HG03575 (cell line): ENCODE measurements around the gene ACACB.
"Not testable (repeated sequence)": the region's sequence is repeated elsewhere in the genome, so short reads cannot be mapped to it uniquely, and the experiment has no call there.

Experiments used
- ATAC-seq: cut with Tn5 transposase; IDR thresholded peaks from one replicate; pipeline ENCODE4 v1.9.1; 2021; ENCODE audit not compliant: unreplicated experiment, insufficient number of reproducible peaks, low FRiP score; ENCODE audit errors: extremely low read depth

Gene ACACB

DNA sequence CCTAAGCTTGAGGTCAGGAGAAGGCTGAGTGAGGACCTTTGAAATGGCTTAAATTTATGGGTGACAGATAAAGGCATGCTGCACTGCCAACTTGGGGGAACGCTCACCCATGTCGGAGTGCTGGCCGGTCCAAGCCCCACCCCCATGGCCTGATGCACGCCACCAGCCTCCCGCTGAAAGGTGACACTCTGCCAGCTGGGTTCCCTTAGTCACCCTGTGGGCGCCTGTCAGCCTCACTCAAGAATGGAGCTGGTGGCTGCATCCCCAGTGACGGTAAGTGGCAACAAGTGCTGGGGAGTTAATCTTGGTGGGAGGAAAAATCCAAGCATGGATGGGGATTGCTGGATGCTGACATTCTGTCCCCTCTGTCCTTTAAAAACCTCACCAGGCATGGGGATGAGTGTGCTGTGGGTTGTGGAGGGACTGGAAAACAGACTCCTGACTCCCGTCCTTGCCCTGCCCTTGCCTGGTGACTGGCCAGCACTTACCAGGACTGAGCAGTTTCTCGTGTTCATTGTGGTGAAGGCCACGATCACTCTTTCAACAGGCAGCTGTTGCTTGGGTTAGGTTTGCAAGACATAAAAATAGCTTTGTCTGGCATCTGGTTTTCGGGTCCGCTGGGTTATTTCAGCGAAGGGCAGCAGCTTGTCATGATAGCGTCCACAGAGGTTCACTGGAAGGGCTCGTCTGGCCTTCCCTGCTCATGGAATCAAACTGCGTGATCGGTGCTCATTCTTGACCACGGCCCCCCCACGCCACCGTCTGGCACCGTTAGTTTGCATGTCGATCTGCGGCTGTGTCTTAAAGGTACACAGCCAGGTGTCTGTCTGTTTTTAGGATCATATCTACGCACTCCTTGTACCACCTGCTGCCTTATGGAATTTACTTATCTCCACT lies 15.0 kb downstream of the ACACB start:
- no peak for ATAC-seq

DNA sequence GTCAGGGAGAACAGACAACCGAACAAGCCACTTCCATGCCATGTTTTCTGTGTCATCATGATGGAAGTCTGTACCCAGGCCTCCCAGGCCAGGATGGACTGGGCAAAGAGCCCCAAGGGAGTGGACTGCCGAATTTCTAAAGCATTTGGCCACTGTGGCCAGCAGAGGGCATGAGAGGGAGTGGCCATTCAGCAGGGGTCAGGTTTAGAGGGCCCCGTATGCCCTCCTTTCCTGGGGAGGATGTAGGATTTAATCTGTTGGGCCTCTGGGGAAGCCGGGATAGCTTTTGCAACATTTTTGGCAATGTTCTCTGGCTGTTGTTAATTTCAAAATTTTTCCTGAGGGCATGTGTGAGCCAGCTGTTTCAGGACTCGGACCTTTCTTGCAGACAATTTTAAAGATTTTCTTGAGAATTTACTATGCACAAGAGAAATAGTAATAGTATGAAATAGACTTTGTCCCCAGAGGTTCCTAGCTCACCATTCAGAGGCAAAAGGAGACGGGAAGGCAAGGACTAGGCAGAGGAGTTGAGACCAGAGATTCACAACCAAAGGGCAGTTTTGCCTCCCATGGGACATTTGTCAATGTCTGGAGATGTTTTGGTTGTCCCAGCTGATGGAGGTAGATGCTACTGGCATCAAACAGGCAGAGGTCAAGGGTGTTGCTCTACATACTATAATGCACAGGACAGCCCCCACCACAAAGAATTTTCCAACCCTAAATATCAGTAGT lies 18.0 kb downstream of the ACACB start:
- ATAC-seq = no peak

- ATAC-seq = no peak
These were observed 20.7 kb downstream of the ACACB start for GRCh38 chr12:109137055-109137454.

GRCh38 chr12:109139360-109139759 lies 23.0 kb downstream of the ACACB start:
- ATAC-seq = no peak

- ATAC-seq = no peak
These were observed 23.4 kb downstream of the ACACB start for GRCh38 chr12:109139791-109140190.

GRCh38 chr12:109140560-109140959 lies 24.2 kb downstream of the ACACB start:
- ATAC-seq = no peak

GRCh38 chr12:109144224-109144623 lies 27.8 kb downstream of the ACACB start:
- ATAC-seq = no peak

- ATAC-seq = not testable (repeated sequence)
These were observed 30.7 kb downstream of the ACACB start for GRCh38 chr12:109147126-109147525.

GRCh38 chr12:109147954-109148353 lies 31.6 kb downstream of the ACACB start:
- no peak for ATAC-seq

DNA sequence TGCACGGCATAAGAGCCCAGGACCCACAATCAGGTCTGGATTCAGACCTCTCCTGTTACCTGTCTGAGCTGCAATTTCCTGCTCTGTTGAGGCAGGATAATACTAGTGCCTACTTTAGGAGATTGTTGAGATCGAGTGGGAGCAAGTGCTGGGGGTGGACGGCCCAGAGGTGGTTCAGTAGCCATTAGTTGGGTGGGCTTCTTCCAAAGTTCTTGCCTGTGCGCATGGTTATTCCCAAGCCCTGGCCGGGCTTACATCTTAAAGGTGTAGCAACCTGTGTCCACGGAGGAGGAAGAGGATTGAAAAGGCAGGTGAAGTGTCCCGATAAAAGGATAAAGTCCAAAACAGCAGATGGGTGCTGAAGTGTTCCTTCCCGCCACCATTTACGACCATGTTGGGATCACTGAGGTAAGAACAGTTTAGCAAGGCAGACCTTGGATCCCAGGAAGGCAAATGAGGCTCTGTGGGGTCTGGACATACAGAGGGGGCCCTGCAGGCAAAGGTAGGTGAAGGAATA lies 33.8 kb downstream of the ACACB start:
- no peak for ATAC-seq

GRCh38 chr12:109151457-109151856 lies 35.1 kb downstream of the ACACB start:
- no peak for ATAC-seq

GRCh38 chr12:109153821-109154441 lies 37.5 kb downstream of the ACACB start:
- ATAC-seq = no peak

DNA sequence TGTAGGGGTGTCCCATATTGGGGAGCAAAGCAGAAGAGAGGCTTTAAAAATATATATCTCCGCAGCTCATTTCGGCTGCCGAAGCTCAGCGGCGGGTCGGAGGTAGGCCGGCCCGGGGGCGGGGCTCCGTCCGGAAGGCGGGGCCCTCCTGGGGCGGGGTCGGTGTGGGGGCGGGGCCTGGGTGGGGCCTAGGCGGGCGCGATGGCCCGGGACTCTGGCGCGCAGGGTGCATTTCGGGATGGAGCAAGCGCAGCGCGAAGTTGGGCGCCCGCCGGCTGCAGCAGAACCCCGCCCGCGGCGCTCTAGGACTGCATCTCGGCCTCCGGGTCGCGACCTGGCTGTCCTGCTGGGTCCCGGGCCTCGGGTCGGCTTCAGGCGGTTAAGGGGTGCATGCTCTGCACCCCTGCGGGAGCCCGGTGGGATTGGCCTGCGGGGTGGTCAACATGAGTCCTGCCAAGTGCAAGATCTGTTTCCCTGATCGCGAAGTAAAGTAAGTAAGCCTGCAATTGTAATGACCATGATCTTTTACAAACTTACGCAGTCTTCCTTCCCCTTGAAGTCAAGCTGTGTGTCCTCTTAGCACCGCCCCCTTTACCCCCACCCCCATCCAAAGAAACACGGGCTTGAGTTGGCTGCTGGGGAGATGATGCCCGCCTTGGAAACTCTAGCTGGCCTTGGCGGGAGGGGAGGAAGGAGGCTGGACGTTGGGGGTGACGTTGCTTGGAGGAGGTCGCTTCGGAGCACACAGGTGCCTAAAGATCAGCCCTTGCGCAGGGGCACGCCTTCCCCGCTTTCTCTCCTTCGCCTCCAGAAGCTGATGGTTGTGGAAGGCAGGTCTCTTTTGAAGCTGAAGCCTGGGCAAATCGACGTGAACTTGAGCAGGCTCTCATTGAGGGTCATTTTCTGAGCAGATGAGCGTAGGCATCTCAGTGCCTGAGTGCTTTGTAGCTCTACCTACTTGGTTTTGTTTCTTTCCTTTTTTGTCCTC lies 38.4 kb downstream of the ACACB start:
- no peak for ATAC-seq

- ATAC-seq = no peak
These were observed 39.6 kb downstream of the ACACB start for GRCh38 chr12:109156036-109156435.

- ATAC-seq = no peak
These were observed 40.2 kb downstream of the ACACB start for GRCh38 chr12:109156586-109156985.

DNA sequence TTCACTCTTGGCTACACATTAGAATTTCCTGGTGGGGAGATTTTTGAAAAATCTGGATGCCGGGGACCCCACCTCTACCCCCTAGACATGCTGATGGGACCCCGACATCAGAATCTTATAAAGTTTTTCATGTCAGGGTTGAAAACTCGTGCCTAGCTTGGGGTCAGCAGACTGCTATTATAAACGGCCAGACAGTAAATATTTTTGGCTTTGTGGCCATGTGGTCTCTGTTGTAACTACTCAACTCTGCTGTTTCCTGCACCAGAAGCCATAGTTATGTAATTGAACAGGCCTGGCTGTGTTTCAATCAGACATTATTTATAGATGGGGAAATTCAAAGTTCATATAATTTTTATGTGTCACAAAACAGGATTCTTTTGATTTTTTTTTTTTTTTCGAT lies 41.6 kb downstream of the ACACB start:
- no peak for ATAC-seq

DNA sequence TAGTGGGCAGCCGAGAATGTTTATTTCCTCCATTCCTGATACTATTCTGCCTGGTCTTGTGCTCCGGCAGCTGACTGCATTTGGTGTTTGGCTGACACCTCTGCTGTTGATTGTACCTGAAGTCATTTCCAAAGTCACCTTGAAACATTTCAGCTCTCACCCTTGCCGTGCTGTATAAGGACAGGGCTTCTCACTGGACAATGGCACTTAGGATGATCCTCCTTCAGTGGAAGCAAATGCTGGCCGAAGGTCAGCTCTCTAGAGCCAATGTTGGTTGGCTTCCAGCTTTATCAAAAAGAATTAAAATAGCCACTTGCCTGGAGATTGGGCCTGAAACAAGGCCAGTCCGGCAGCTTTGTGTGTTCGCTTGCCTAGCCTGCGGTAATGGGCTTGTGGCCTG lies 44.0 kb downstream of the ACACB start:
- no peak for ATAC-seq

- ATAC-seq = no peak
These were observed 44.5 kb downstream of the ACACB start for GRCh38 chr12:109160873-109161272.

- ATAC-seq = no peak
These were observed 46.2 kb downstream of the ACACB start for GRCh38 chr12:109162551-109162950.
